ENCODE results near the gene FBLN2.
A peak's percentile ranks its signal among the peaks of the same experiment; 100 is the strongest.

Gene FBLN2

GRCh38 chr3:13619661-13620230 lies 70.8 kb downstream of the FBLN2 start:
- no peak for ATAC-seq (replicated peaks; ENCODE audit: extremely low read depth, poor library complexity, severe bottlenecking)
- Mint-ChIP-seq H3K27me3 (no peaks in the 10 kb centered on the region), H3K9me3 (no peaks in the 10 kb centered on the region), H3K4me3 (no peak overlapping the region), H3K27ac (ENCODE audit: low read depth) (no peak overlapping the region), H3K4me1 (peaks cover 6% of the 10 kb centered on the region), H3K36me3 (ENCODE audit: insufficient read depth) (no peaks in the 10 kb centered on the region)
- no peak for DNase-seq (ENCODE audit: low spot score in 2 of 2)

- no peak for ATAC-seq (replicated peaks; ENCODE audit: extremely low read depth, poor library complexity, severe bottlenecking)
- no peak overlapping the region for H3K27ac Mint-ChIP-seq (ENCODE audit: low read depth)
Measured at GRCh38 chr3:13620281-13620680, 71.4 kb downstream of the FBLN2 start.

GRCh38 chr3:13620776-13621365 lies 71.9 kb downstream of the FBLN2 start:
- no peaks in the 10 kb centered on the region for H3K9me3 Mint-ChIP-seq
- peak overlapping the region; percentile 79 for H3K27ac Mint-ChIP-seq (ENCODE audit: low read depth)
- H3K27me3 Mint-ChIP-seq, result no peaks in the 10 kb centered on the region
- H3K36me3 Mint-ChIP-seq (ENCODE audit: insufficient read depth), result no peaks in the 10 kb centered on the region
- H3K4me1 Mint-ChIP-seq, result peaks cover 6% of the 10 kb centered on the region
- ATAC-seq (replicated peaks; ENCODE audit: extremely low read depth, poor library complexity, severe bottlenecking), result no peak
- no peak overlapping the region for H3K4me3 Mint-ChIP-seq
- no peak for DNase-seq (ENCODE audit: low spot score in 2 of 2)

More at GRCh38 chr3:13620281-13620680, 71.4 kb downstream of the FBLN2 start:
- no peak for DNase-seq (ENCODE audit: low spot score in 2 of 2)
- Mint-ChIP-seq H3K4me3 (no peak overlapping the region), H3K9me3 (no peaks in the 10 kb centered on the region), H3K36me3 (ENCODE audit: insufficient read depth) (no peaks in the 10 kb centered on the region), H3K4me1 (peaks cover 6% of the 10 kb centered on the region), H3K27me3 (no peaks in the 10 kb centered on the region)

GRCh38 chr3:13621381-13622221 lies 72.7 kb downstream of the FBLN2 start:
- Mint-ChIP-seq H3K36me3 (ENCODE audit: insufficient read depth) (no peaks in the 10 kb centered on the region), H3K4me3 (peak overlapping the region; percentile 70), H3K4me1 (peaks cover 6% of the 10 kb centered on the region), H3K9me3 (no peaks in the 10 kb centered on the region), H3K27me3 (no peaks in the 10 kb centered on the region), H3K27ac (ENCODE audit: low read depth) (peak overlapping the region; percentile 79)
- DNase-seq (ENCODE audit: low spot score in 2 of 2) (peak in 1 of 2 donors; percentile 49), ATAC-seq (replicated peaks; ENCODE audit: extremely low read depth, poor library complexity, severe bottlenecking) (peak; percentile 93)

- no peak overlapping the region for H3K27ac Mint-ChIP-seq (ENCODE audit: low read depth)
- peaks cover 6% of the 10 kb centered on the region for H3K4me1 Mint-ChIP-seq
- no peaks in the 10 kb centered on the region for H3K27me3 Mint-ChIP-seq
- ATAC-seq (replicated peaks; ENCODE audit: extremely low read depth, poor library complexity, severe bottlenecking) (no peak), DNase-seq (ENCODE audit: low spot score in 2 of 2) (no peak)
- no peaks in the 10 kb centered on the region for H3K9me3 Mint-ChIP-seq
- H3K4me3 Mint-ChIP-seq, result no peak overlapping the region
- no peaks in the 10 kb centered on the region for H3K36me3 Mint-ChIP-seq (ENCODE audit: insufficient read depth)
Measured at GRCh38 chr3:13622356-13622755, 73.4 kb downstream of the FBLN2 start.

- Mint-ChIP-seq H3K36me3 (ENCODE audit: insufficient read depth) (no peaks in the 10 kb centered on the region), H3K4me3 (no peak overlapping the region)
Measured at GRCh38 chr3:13623101-13623654, 74.3 kb downstream of the FBLN2 start.

GRCh38 chr3:13624021-13624420 lies 75.1 kb downstream of the FBLN2 start:
- no peak for DNase-seq (ENCODE audit: low spot score in 2 of 2)
- Mint-ChIP-seq H3K27ac (ENCODE audit: low read depth) (no peak overlapping the region), H3K36me3 (ENCODE audit: insufficient read depth) (no peaks in the 10 kb centered on the region), H3K9me3 (no peaks in the 10 kb centered on the region), H3K27me3 (peaks cover under 1% of the 10 kb centered on the region), H3K4me1 (peaks cover 6% of the 10 kb centered on the region), H3K4me3 (no peak overlapping the region)
- ATAC-seq (replicated peaks; ENCODE audit: extremely low read depth, poor library complexity, severe bottlenecking), result no peak

More at GRCh38 chr3:13623101-13623654, 74.3 kb downstream of the FBLN2 start:
- Mint-ChIP-seq H3K27ac (ENCODE audit: low read depth) (no peak overlapping the region), H3K4me1 (peaks cover 6% of the 10 kb centered on the region), H3K27me3 (no peaks in the 10 kb centered on the region), H3K9me3 (no peaks in the 10 kb centered on the region)
- no peak for ATAC-seq (replicated peaks; ENCODE audit: extremely low read depth, poor library complexity, severe bottlenecking)
- DNase-seq (ENCODE audit: low spot score in 2 of 2), result no peak

- Mint-ChIP-seq H3K36me3 (ENCODE audit: insufficient read depth) (no peaks in the 10 kb centered on the region), H3K4me1 (peaks cover 6% of the 10 kb centered on the region), H3K4me3 (no peak overlapping the region), H3K27ac (ENCODE audit: low read depth) (peak overlapping the region; percentile 72), H3K27me3 (peaks cover 8% of the 10 kb centered on the region), H3K9me3 (no peaks in the 10 kb centered on the region)
- DNase-seq (ENCODE audit: low spot score in 2 of 2), result no peak
- ATAC-seq (replicated peaks; ENCODE audit: extremely low read depth, poor library complexity, severe bottlenecking), result no peak
Measured at GRCh38 chr3:13624671-13625125, 75.8 kb downstream of the FBLN2 start.

- no peak for ATAC-seq (replicated peaks; ENCODE audit: extremely low read depth, poor library complexity, severe bottlenecking)
- peaks cover 15% of the 10 kb centered on the region for H3K27me3 Mint-ChIP-seq
Measured at GRCh38 chr3:13626396-13626795, 77.5 kb downstream of the FBLN2 start.

GRCh38 chr3:13626915-13627460 lies 78.1 kb downstream of the FBLN2 start:
- Mint-ChIP-seq H3K4me3 (no peak overlapping the region), H3K4me1 (no peaks in the 10 kb centered on the region), H3K27ac (ENCODE audit: low read depth) (no peak overlapping the region), H3K9me3 (no peaks in the 10 kb centered on the region), H3K27me3 (peaks cover 15% of the 10 kb centered on the region), H3K36me3 (ENCODE audit: insufficient read depth) (no peaks in the 10 kb centered on the region)
- no peak for ATAC-seq (replicated peaks; ENCODE audit: extremely low read depth, poor library complexity, severe bottlenecking)
- DNase-seq (ENCODE audit: low spot score in 2 of 2), result no peak

More at GRCh38 chr3:13626396-13626795, 77.5 kb downstream of the FBLN2 start:
- Mint-ChIP-seq H3K27ac (ENCODE audit: low read depth) (no peak overlapping the region), H3K36me3 (ENCODE audit: insufficient read depth) (no peaks in the 10 kb centered on the region), H3K4me3 (no peak overlapping the region), H3K9me3 (no peaks in the 10 kb centered on the region), H3K4me1 (peaks cover 5% of the 10 kb centered on the region)
- no peak for DNase-seq (ENCODE audit: low spot score in 2 of 2)

- no peaks in the 10 kb centered on the region for H3K4me1 Mint-ChIP-seq
- no peak for DNase-seq (ENCODE audit: low spot score in 2 of 2)
- no peak overlapping the region for H3K27ac Mint-ChIP-seq (ENCODE audit: low read depth)
- no peaks in the 10 kb centered on the region for H3K9me3 Mint-ChIP-seq
- no peaks in the 10 kb centered on the region for H3K36me3 Mint-ChIP-seq (ENCODE audit: insufficient read depth)
- H3K27me3 Mint-ChIP-seq, result peaks cover 15% of the 10 kb centered on the region
- no peak for ATAC-seq (replicated peaks; ENCODE audit: extremely low read depth, poor library complexity, severe bottlenecking)
- H3K4me3 Mint-ChIP-seq, result no peak overlapping the region
Measured at GRCh38 chr3:13627681-13628080, 78.8 kb downstream of the FBLN2 start.

- no peak overlapping the region for H3K4me3 Mint-ChIP-seq
- no peak for DNase-seq (ENCODE audit: low spot score in 2 of 2)
- no peak for ATAC-seq (replicated peaks; ENCODE audit: extremely low read depth, poor library complexity, severe bottlenecking)
- H3K36me3 Mint-ChIP-seq (ENCODE audit: insufficient read depth), result no peaks in the 10 kb centered on the region
- H3K4me1 Mint-ChIP-seq, result no peaks in the 10 kb centered on the region
- H3K27ac Mint-ChIP-seq (ENCODE audit: low read depth), result no peak overlapping the region
- peaks cover 15% of the 10 kb centered on the region for H3K27me3 Mint-ChIP-seq
- H3K9me3 Mint-ChIP-seq, result no peaks in the 10 kb centered on the region
Measured at GRCh38 chr3:13628432-13628831, 79.5 kb downstream of the FBLN2 start.
